IMR-90 (cell line): Measurements from ENCODE around the gene ZSCAN5A. TPM values are rescaled to one million over a fixed set of nuclear protein-coding genes. Genes with fewer than 3 reads are reported as not detected.

Experiments used
- ATAC-seq: fragments of 200-7000 bp; cut with Tn5 transposase; 2 replicates; pipeline ENCODE4 v1.9.1; 2020; ENCODE audit warnings: low read depth, mild to moderate bottlenecking, moderate library complexity
- BruUV-seq: library from RNA; stranded (reverse); fragments of 400-500 nt; replicated peaks from 2 replicates; lab custom pipeline; 2021; lab: Mats Ljungman, UMichigan
- CTCF ChIA-PET: fragments of 300-600 bp; formaldehyde crosslinking; extraction: SDS; loops from one replicate; lab custom pipeline; 2021; ENCODE audit warnings: antibody characterized with exemption; lab: Yijun Ruan, JAX
- POLR2A ChIA-PET: fragments of 300-600 bp; sonication (Branson Sonifier 250); formaldehyde crosslinking; loops from one replicate; lab custom pipeline; 2022; ENCODE audit warnings: antibody characterized with exemption; ENCODE audit not compliant: unreplicated experiment; lab: Charles Lee
- DNase-seq: peaks from one replicate; pipeline ENCODE4 v3.0.0; 2013
- H2AFZ ChIP-seq: replicated peaks from 2 replicates; pipeline ENCODE3; 2013; ENCODE audit warnings: low read length, mild to moderate bottlenecking; ENCODE audit not compliant: poor library complexity
- H2AK5ac ChIP-seq: 2 replicates; pipeline ENCODE4 v1.6.1; 2013; ENCODE audit warnings: low read depth, low read length, inconsistent platforms
- H2AK9ac ChIP-seq: replicated peaks from 2 replicates; pipeline ENCODE3; 2013; ENCODE audit warnings: mild to moderate bottlenecking, low read depth, low read length, moderate library complexity; ENCODE audit not compliant: poor library complexity
- H2BK120ac ChIP-seq: 2 replicates; pipeline ENCODE4 v1.6.1; 2013; ENCODE audit warnings: low read depth, low read length, inconsistent platforms
- H2BK15ac ChIP-seq: 3 replicates; pipeline ENCODE4 v1.6.1; 2013; ENCODE audit warnings: low read depth, low read length, inconsistent platforms
- H2BK20ac ChIP-seq: 2 replicates; pipeline ENCODE4 v1.6.1; 2013; ENCODE audit warnings: low read depth, mild to moderate bottlenecking, inconsistent platforms, low read length, moderate library complexity
- H2BK5ac ChIP-seq: 2 replicates; pipeline ENCODE4 v1.6.1; 2013; ENCODE audit warnings: mild to moderate bottlenecking, low read depth, low read length, inconsistent platforms; ENCODE audit not compliant: poor library complexity, severe bottlenecking
- H3K14ac ChIP-seq: replicated peaks from 2 replicates; pipeline ENCODE4 v1.6.1; 2013; ENCODE audit warnings: low read depth, low read length, inconsistent platforms
- H3K18ac ChIP-seq: 2 replicates; pipeline ENCODE4 v1.6.1; 2013; ENCODE audit warnings: low read depth, low read length, control low read depth
- H3K23ac ChIP-seq: 2 replicates; pipeline ENCODE4 v1.6.1; 2013; ENCODE audit warnings: low read depth, low read length, inconsistent platforms
- H3K27ac ChIP-seq: 2 replicates; pipeline ENCODE4 v1.5.1; 2013; ENCODE audit warnings: mild to moderate bottlenecking, control low read depth, low read length; ENCODE audit not compliant: insufficient read depth
- H3K27me3 ChIP-seq: 2 replicates; pipeline ENCODE4 v1.6.1; 2013; ENCODE audit warnings: low read length; ENCODE audit not compliant: control insufficient read depth, insufficient read depth
- H3K36me3 ChIP-seq: 2 replicates; pipeline ENCODE4 v1.6.1; 2013; ENCODE audit warnings: low read length, mixed read lengths; ENCODE audit not compliant: control insufficient read depth, insufficient read depth
- H3K4ac ChIP-seq: 2 replicates; pipeline ENCODE4 v1.6.1; 2013; ENCODE audit warnings: low read depth, low read length, inconsistent platforms
- H3K4me1 ChIP-seq: 2 replicates; pipeline ENCODE4 v1.6.1; 2013; ENCODE audit warnings: low read length, mixed read lengths; ENCODE audit not compliant: control insufficient read depth, insufficient read depth
- H3K4me2 ChIP-seq: 2 replicates; pipeline ENCODE4 v1.6.1; 2013; ENCODE audit warnings: low read depth, mild to moderate bottlenecking, control low read depth, low read length, moderate library complexity
- H3K4me3 ChIP-seq: 2 replicates; pipeline ENCODE4 v1.5.1; 2013; ENCODE audit warnings: low read depth, mild to moderate bottlenecking, control low read depth, low read length, moderate library complexity; ENCODE audit not compliant: insufficient read depth
- H3K56ac ChIP-seq: 2 replicates; pipeline ENCODE4 v1.6.1; 2013; ENCODE audit warnings: low read length, inconsistent platforms; ENCODE audit not compliant: insufficient read depth; ENCODE audit errors: extremely low read depth
- H3K79me1 ChIP-seq, 2 experiments: 2 replicates each; pipeline ENCODE4 v1.6.1; 2013; ENCODE audit warnings: low read length in 2 of 2, inconsistent platforms in 1 of 2, low read depth in 1 of 2
- H3K9ac ChIP-seq: 2 replicates; pipeline ENCODE4 v1.6.1; 2013; ENCODE audit warnings: low read depth, low read length, control low read depth
- H3K9me1 ChIP-seq: 2 replicates; pipeline ENCODE4 v1.6.1; 2013; ENCODE audit warnings: low read length, inconsistent platforms; ENCODE audit not compliant: insufficient read depth
- H3K9me3 ChIP-seq: 2 replicates; pipeline ENCODE4 v1.6.1; 2013; ENCODE audit warnings: low read length; ENCODE audit not compliant: control insufficient read depth, insufficient read depth
- H4K20me1 ChIP-seq: 2 replicates; pipeline ENCODE4 v1.6.1; 2013; ENCODE audit warnings: low read length, inconsistent platforms; ENCODE audit not compliant: insufficient read depth
- H4K5ac ChIP-seq: 2 replicates; pipeline ENCODE4 v1.6.1; 2013; ENCODE audit warnings: mild to moderate bottlenecking, low read depth, low read length, control low read depth
- H4K8ac ChIP-seq, 2 experiments: 2 replicates each; pipeline ENCODE4 v1.6.1; 2013; ENCODE audit warnings: low read depth in 2 of 2, low read length in 2 of 2, control low read depth in 1 of 2, inconsistent platforms in 1 of 2
- H4K91ac ChIP-seq: 2 replicates; pipeline ENCODE4 v1.6.1; 2013; ENCODE audit warnings: low read depth, low read length, inconsistent platforms; ENCODE audit not compliant: insufficient read depth
- BHLHE40 ChIP-seq: fragments of 150-350 bp; IDR thresholded peaks from 2 replicates; pipeline ENCODE4 v1.6.1; 2016; ENCODE audit warnings: mild to moderate bottlenecking, low read depth, low read length
- CEBPB ChIP-seq: IDR thresholded peaks from 2 replicates; pipeline ENCODE4 v1.6.1; 2012; ENCODE audit warnings: low read depth, low read length, improper control_type of control experiment
- CHD1 ChIP-seq: IDR thresholded peaks from 2 replicates; pipeline ENCODE4 v1.6.1; 2012; ENCODE audit warnings: low read depth, low read length, improper control_type of control experiment
- MAFK ChIP-seq: IDR thresholded peaks from 2 replicates; pipeline ENCODE4 v1.6.1; 2012; ENCODE audit warnings: low read depth, low read length, improper control_type of control experiment
- MXI1 ChIP-seq: IDR thresholded peaks from 2 replicates; pipeline ENCODE4 v1.6.1; 2012; ENCODE audit warnings: low read depth, mild to moderate bottlenecking, low read length, moderate library complexity, borderline replicate concordance
- NFE2L2 ChIP-seq: fragments of 150-350 bp; IDR thresholded peaks from 2 replicates; pipeline ENCODE4 v1.6.1; 2016; ENCODE audit warnings: low read depth, mild to moderate bottlenecking, low read length
- POLR2A ChIP-seq: IDR thresholded peaks from 2 replicates; pipeline ENCODE4 v1.6.1; 2012; ENCODE audit warnings: mild to moderate bottlenecking, low read depth, low read length
- RCOR1 ChIP-seq: IDR thresholded peaks from 2 replicates; pipeline ENCODE4 v1.6.1; 2012; ENCODE audit warnings: mild to moderate bottlenecking, low read length, improper control_type of control experiment; ENCODE audit not compliant: insufficient replicate concordance
- RFX5 ChIP-seq: IDR thresholded peaks from 2 replicates; pipeline ENCODE4 v1.8.0; 2012; ENCODE audit warnings: low read depth, mild to moderate bottlenecking, low read length, moderate library complexity
- SMC3 ChIP-seq: fragments of 150-350 bp; IDR thresholded peaks from 2 replicates; pipeline ENCODE4 v1.6.1; 2016; ENCODE audit warnings: low read depth, mild to moderate bottlenecking, antibody characterized with exemption, low read length, moderate library complexity
- WGBS, 2 experiments: methylation state at CpG; one replicate each; pipeline versions ENCODE4 v1.1.5 to v1.1.7; 2013; ENCODE audit warnings: missing lambda C conversion rate in 2 of 2; ENCODE audit not compliant: insufficient read length in 1 of 2; ENCODE audit errors: extremely low coverage in 2 of 2; 5-methylcytosine and 5-hydroxymethylcytosine counted together
- dilution Hi-C: fragments of 300-500 bp; cut with HindIII; formaldehyde crosslinking; loops from one replicate; pipeline ENCODE4 v1.14.3; 2018; ENCODE audit warnings: low sequenced_read_pairs; ENCODE audit not compliant: unreplicated experiment
- in situ Hi-C: fragments of 300-500 bp; cut with MboI; formaldehyde crosslinking; loops from 3 replicates; pipeline ENCODE4 v1.14.3; 2019; ENCODE audit warnings: low sequenced_read_pairs, inconsistent platforms, mixed read lengths
- intact Hi-C: fragments of 100-400 bp; cut with micrococcal nuclease; formaldehyde crosslinking; loops from 2 replicates; pipeline ENCODE4 v1.10.0; 2022
- polyA plus RNA-seq, 3 experiments: library from polyadenylated mRNA; depleted of rRNA; stranded (reverse); fragments of >200 nt; gene quantifications; 2 replicates each; pipeline ENCODE4 v1.2.3, GENCODE V29; 2012; ENCODE audit warnings: low replicate concordance in 1 of 3
- total RNA-seq: library from RNA; depleted of rRNA; stranded (reverse); fragments of >200 nt; gene quantifications from 2 replicates; pipeline ENCODE4 v1.2.3, GENCODE V29; 2012
- TF ChIP-seq, protein P1 (sequence below): fragments of 150-350 bp; IDR thresholded peaks from 2 replicates; pipeline ENCODE4 v1.6.1; 2016; ENCODE audit warnings: low read depth, mild to moderate bottlenecking, low read length, moderate library complexity, borderline replicate concordance
- TF ChIP-seq, protein P2 (sequence below): conservative IDR thresholded peaks from 2 replicates; pipeline ENCODE4 v1.5.1; 2012; ENCODE audit warnings: mild to moderate bottlenecking, low read depth, low read length, improper control_type of control experiment
- TF ChIP-seq, protein P3 (sequence below): fragments of 150-350 bp; IDR thresholded peaks from 2 replicates; pipeline ENCODE4 v1.6.1; 2017; ENCODE audit warnings: mild to moderate bottlenecking, antibody characterized with exemption, low read length, low read depth

ZSCAN5A gene
- total and polyA plus RNA-seq, 2 of the 4 experiments (the other 2 are of a cell fraction), result 4.3 to 5.0 TPM

DNA sequence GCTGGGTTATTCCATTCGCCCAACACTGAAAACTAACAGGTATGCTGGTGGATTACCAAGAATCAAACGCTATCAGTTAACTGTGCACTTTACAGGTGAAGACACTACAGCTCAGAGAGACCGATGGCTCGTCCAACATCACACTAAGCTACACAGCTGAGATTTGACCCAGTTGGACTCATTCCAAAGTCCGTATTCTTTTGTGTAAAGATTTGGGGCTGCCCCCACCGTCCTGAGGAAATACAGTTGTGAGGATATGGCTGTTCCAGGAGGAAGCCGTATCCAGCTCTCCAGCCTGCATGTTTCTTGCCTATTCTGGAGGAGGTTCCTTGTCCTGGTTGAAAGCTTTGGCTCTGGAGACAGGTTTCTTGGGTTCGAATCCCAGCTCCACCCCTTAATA, 4.2 kb downstream of the ZSCAN5A start:
- H3K27ac ChIP-seq, result no peak overlapping the region
- H2AFZ ChIP-seq, result no peak overlapping the region
- no peak overlapping the region for H4K5ac ChIP-seq
- H2BK15ac ChIP-seq, result no peak overlapping the region
- ATAC-seq (no peak), DNase-seq (no peak)
- no peak overlapping the region for H4K8ac ChIP-seq
- H2BK20ac ChIP-seq, result no peak overlapping the region
- H3K9me3 ChIP-seq, result no peaks in the 10 kb centered on the region
- no peak overlapping the region for H2AK9ac ChIP-seq
- H3K4ac ChIP-seq, result no peak overlapping the region
- 100% methylated on average over 1 of the region's 8 CpGs; no CpG with 5 or more reads in 1 of the 2 experiments for WGBS, 2 experiments
- POLR2A ChIA-PET, result no interaction called here
- H4K20me1 ChIP-seq, result no peaks in the 10 kb centered on the region
- no peak overlapping the region for H2AK5ac ChIP-seq
- H3K27me3 ChIP-seq, result no peaks in the 10 kb centered on the region
- peaks cover 0 to 11% of the 10 kb centered on the region in 2 experiments; a peak in 3 of 4 replicates for H3K79me1 ChIP-seq
- 0 out of 2 replicates have a peak, but pooled peaks cover 4% of the 10 kb centered on the region for H3K9me1 ChIP-seq
- H3K36me3 ChIP-seq, result peaks cover 3% of the 10 kb centered on the region; the same call in 1 of the 2 replicates
- H3K4me3 ChIP-seq, result no peak overlapping the region
- H3K9ac ChIP-seq, result no peak overlapping the region
- no peak overlapping the region for H3K23ac ChIP-seq
- H3K56ac ChIP-seq, result no peak overlapping the region
- no TSS peak for BruUV-seq
- intact Hi-C loops, result loop anchor here (10.0 kb wide), 1 partner anchor 136 kb away; the partner anchor contains the start of gene GALP
- TF ChIP-seq NFE2L2 (no peak), POLR2A (no peak), CEBPB (no peak), RCOR1 (no peak), CHD1 (no peak), BHLHE40 (no peak), SMC3 (no peak), RFX5 (no peak), MAFK (no peak), MXI1 (no peak)
- TF ChIP-seq, protein P1, sequence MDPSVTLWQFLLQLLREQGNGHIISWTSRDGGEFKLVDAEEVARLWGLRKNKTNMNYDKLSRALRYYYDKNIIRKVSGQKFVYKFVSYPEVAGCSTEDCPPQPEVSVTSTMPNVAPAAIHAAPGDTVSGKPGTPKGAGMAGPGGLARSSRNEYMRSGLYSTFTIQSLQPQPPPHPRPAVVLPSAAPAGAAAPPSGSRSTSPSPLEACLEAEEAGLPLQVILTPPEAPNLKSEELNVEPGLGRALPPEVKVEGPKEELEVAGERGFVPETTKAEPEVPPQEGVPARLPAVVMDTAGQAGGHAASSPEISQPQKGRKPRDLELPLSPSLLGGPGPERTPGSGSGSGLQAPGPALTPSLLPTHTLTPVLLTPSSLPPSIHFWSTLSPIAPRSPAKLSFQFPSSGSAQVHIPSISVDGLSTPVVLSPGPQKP, result no peak
- TF ChIP-seq, protein P2, sequence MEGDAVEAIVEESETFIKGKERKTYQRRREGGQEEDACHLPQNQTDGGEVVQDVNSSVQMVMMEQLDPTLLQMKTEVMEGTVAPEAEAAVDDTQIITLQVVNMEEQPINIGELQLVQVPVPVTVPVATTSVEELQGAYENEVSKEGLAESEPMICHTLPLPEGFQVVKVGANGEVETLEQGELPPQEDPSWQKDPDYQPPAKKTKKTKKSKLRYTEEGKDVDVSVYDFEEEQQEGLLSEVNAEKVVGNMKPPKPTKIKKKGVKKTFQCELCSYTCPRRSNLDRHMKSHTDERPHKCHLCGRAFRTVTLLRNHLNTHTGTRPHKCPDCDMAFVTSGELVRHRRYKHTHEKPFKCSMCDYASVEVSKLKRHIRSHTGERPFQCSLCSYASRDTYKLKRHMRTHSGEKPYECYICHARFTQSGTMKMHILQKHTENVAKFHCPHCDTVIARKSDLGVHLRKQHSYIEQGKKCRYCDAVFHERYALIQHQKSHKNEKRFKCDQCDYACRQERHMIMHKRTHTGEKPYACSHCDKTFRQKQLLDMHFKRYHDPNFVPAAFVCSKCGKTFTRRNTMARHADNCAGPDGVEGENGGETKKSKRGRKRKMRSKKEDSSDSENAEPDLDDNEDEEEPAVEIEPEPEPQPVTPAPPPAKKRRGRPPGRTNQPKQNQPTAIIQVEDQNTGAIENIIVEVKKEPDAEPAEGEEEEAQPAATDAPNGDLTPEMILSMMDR, result no peak
- TF ChIP-seq, protein P3, sequence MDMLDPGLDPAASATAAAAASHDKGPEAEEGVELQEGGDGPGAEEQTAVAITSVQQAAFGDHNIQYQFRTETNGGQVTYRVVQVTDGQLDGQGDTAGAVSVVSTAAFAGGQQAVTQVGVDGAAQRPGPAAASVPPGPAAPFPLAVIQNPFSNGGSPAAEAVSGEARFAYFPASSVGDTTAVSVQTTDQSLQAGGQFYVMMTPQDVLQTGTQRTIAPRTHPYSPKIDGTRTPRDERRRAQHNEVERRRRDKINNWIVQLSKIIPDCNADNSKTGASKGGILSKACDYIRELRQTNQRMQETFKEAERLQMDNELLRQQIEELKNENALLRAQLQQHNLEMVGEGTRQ, result no peak
- no peak overlapping the region for H3K14ac ChIP-seq
- CTCF ChIA-PET, result interaction anchor here (0.7 to 1.9 kb wide), 5 partner anchors 11 to 165 kb away, joined by 3 to 9 read pairs (median 4); no protein-coding TSS in a partner anchor
- H3K18ac ChIP-seq, result no peak overlapping the region
- no peak overlapping the region for H2BK5ac ChIP-seq
- no peak overlapping the region for H3K4me2 ChIP-seq
- no peak overlapping the region for H4K91ac ChIP-seq
- dilution Hi-C loops, result no loop called here
- in situ Hi-C loops, result no loop called here
- H3K4me1 ChIP-seq, result no peaks in the 10 kb centered on the region; the same call in 1 of the 2 replicates
- no peak overlapping the region for H2BK120ac ChIP-seq
